ENCODE results near the gene ZNF644.

Gene ZNF644

GRCh38 chr1:91005285-91005684, 16.6 kb downstream of the ZNF644 start:
- no peak overlapping the region for H3K27ac ChIP-seq
- no peak for TF ChIP-seq CTCF (IDR thresholded peaks at IDR 0.05)
- no peak overlapping the region for H3K4me3 ChIP-seq
- no peak for DNase-seq (ENCODE audit: low spot score)

GRCh38 chr1:91004145-91004544, 17.7 kb downstream of the ZNF644 start:
- Histone ChIP-seq H3K4me3 (no peak overlapping the region), H3K27ac (no peak overlapping the region)
- no peak for TF ChIP-seq CTCF (IDR thresholded peaks at IDR 0.05)
- no peak for DNase-seq (ENCODE audit: low spot score)

- no peak overlapping the region for H3K4me3 ChIP-seq
- TF ChIP-seq CTCF (IDR thresholded peaks at IDR 0.05) = no peak
- DNase-seq (ENCODE audit: low spot score) = no peak
- no peak overlapping the region for H3K27ac ChIP-seq
Measured at GRCh38 chr1:90996742-90997413, 25.0 kb downstream of the ZNF644 start.

GRCh38 chr1:90995311-90995894, 26.4 kb downstream of the ZNF644 start:
- Histone ChIP-seq H3K27ac (no peak overlapping the region), H3K4me3 (no peak overlapping the region)
- TF ChIP-seq CTCF (IDR thresholded peaks at IDR 0.05) = no peak
- no peak for DNase-seq (ENCODE audit: low spot score)

- Histone ChIP-seq H3K4me3 (no peak overlapping the region), H3K27ac (no peak overlapping the region)
- DNase-seq (ENCODE audit: low spot score) = no peak
- TF ChIP-seq CTCF (IDR thresholded peaks at IDR 0.05) = no peak
Measured at GRCh38 chr1:90994461-90994860, 27.4 kb downstream of the ZNF644 start.

GRCh38 chr1:90993245-90993644, 28.6 kb downstream of the ZNF644 start:
- Histone ChIP-seq H3K27ac (no peak overlapping the region), H3K4me3 (no peak overlapping the region)
- no peak for DNase-seq (ENCODE audit: low spot score)
- TF ChIP-seq CTCF (IDR thresholded peaks at IDR 0.05) = no peak

GRCh38 chr1:90990779-90991178, 31.1 kb downstream of the ZNF644 start:
- Histone ChIP-seq H3K4me3 (no peak overlapping the region), H3K27ac (no peak overlapping the region)
- TF ChIP-seq CTCF (IDR thresholded peaks at IDR 0.05) = no peak
- no peak for DNase-seq (ENCODE audit: low spot score)

Data from coronary artery (tissue), 2 donors.